GM19035 (cell line): ENCODE data around the gene IL11RA.

ENCODE experiments used
- ATAC-seq: cut with Tn5 transposase; IDR thresholded peaks from one replicate; pipeline ENCODE4 v1.9.1; 2021; ENCODE audit not compliant: unreplicated experiment

Gene IL11RA

GRCh38 chr9:34684816-34685215 is 32.8 kb downstream of the IL11RA start:
- ATAC-seq = no peak

GRCh38 chr9:34685591-34685990 is 33.6 kb downstream of the IL11RA start:
- no peak for ATAC-seq

- no peak for ATAC-seq
Observed at GRCh38 chr9:34686231-34686630, 34.2 kb downstream of the IL11RA start.

GRCh38 chr9:34686732-34687131 is 34.7 kb downstream of the IL11RA start:
- no peak for ATAC-seq

GRCh38 chr9:34687276-34688030 is 35.5 kb downstream of the IL11RA start:
- no peak for ATAC-seq

- ATAC-seq = no peak
Observed at GRCh38 chr9:34688329-34689115, 36.5 kb downstream of the IL11RA start.

- no peak for ATAC-seq
Observed at GRCh38 chr9:34689116-34689470, 37.1 kb downstream of the IL11RA start.

- ATAC-seq = no peak
Observed at GRCh38 chr9:34689512-34689911, 37.5 kb downstream of the IL11RA start.

GRCh38 chr9:34690983-34691935 is 39.3 kb downstream of the IL11RA start, which contains the start of gene CCL19:
Gene CCL19, minus strand, starts transcription at chr9:34691276. Its CDS starts 137 bp downstream, at chr9:34691139.
- no peak for ATAC-seq

- ATAC-seq = no peak
Observed at GRCh38 chr9:34691936-34692315, 39.9 kb downstream of the IL11RA start.

- no peak for ATAC-seq
Observed at GRCh38 chr9:34693560-34693959, 41.6 kb downstream of the IL11RA start.

- no peak for ATAC-seq
Observed at GRCh38 chr9:34694811-34695210, 42.8 kb downstream of the IL11RA start.

GRCh38 chr9:34701023-34701768 is 49.2 kb downstream of the IL11RA start:
- ATAC-seq = no peak

GRCh38 chr9:34701769-34702736 is 50.1 kb downstream of the IL11RA start:
- ATAC-seq = peak; percentile 68

GRCh38 chr9:34707130-34707529 is 55.1 kb downstream of the IL11RA start:
- ATAC-seq = no peak

- no peak for ATAC-seq
Observed at GRCh38 chr9:34709196-34709978, 57.4 kb downstream of the IL11RA start.

GRCh38 chr9:34710023-34710422 is 58.0 kb downstream of the IL11RA start, which contains the start of gene CCL21:
Gene CCL21, minus strand, starts transcription at chr9:34710136. Its CDS starts 70 bp downstream, at chr9:34710066.
- no peak for ATAC-seq
